Activated CD4-positive, alpha-beta T cell treated with anti-CD3 and anti-CD28 coated beads, Interleukin-2, amount 50 U/mL, for 48 hours (primary cell): Measurements from ENCODE around the gene LPCAT4.
"Not testable (repeated sequence)": the region's sequence is repeated elsewhere in the genome, so short reads cannot be mapped to it uniquely, and the experiment has no call there.

Experiments
- DNase-seq, 2 experiments: peaks; one replicate each; pipeline ENCODE4 v3.0.0-alpha.2; 2020

LPCAT4 gene

GRCh38 chr15:34367101-34368081 lies at the start of gene LPCAT4:
Gene LPCAT4, minus strand, starts transcription at chr15:34367196. Its CDS starts 96 bp downstream, at chr15:34367100.
- DNase-seq, result peak; percentile 85 to 89

- not testable (repeated sequence) for DNase-seq
These were observed 42.5 kb upstream of the LPCAT4 start for GRCh38 chr15:34409511-34409910.

- not testable (repeated sequence) for DNase-seq
These were observed 42.0 kb upstream of the LPCAT4 start for GRCh38 chr15:34408973-34409372.

GRCh38 chr15:34403899-34404298 lies 36.9 kb upstream of the LPCAT4 start:
- not testable (repeated sequence) for DNase-seq

GRCh38 chr15:34403160-34403598 lies 36.2 kb upstream of the LPCAT4 start:
- not testable (repeated sequence) for DNase-seq

- DNase-seq, result peak in 1 of 2 experiments; percentile 13
These were observed 30.8 kb upstream of the LPCAT4 start for GRCh38 chr15:34397637-34398259.

- not testable (repeated sequence) for DNase-seq
These were observed 26.0 kb upstream of the LPCAT4 start for GRCh38 chr15:34392981-34393380.

GRCh38 chr15:34389594-34390086 lies 22.6 kb upstream of the LPCAT4 start:
- not testable (repeated sequence) for DNase-seq

- DNase-seq, result not testable (repeated sequence)
These were observed 15.0 kb upstream of the LPCAT4 start for GRCh38 chr15:34381829-34382521.

- not testable (repeated sequence) for DNase-seq
These were observed 13.5 kb upstream of the LPCAT4 start for GRCh38 chr15:34380491-34380890.

- DNase-seq, result no peak
These were observed 9.9 kb upstream of the LPCAT4 start for GRCh38 chr15:34376856-34377255.

GRCh38 chr15:34375541-34375940 lies 8.5 kb upstream of the LPCAT4 start:
- DNase-seq, result not testable (repeated sequence)

- DNase-seq, result no peak
These were observed 7.8 kb upstream of the LPCAT4 start for GRCh38 chr15:34374816-34375215.

- no peak for DNase-seq
These were observed 7.0 kb upstream of the LPCAT4 start for GRCh38 chr15:34373951-34374350.

- DNase-seq, result no peak
These were observed 3.6 kb upstream of the LPCAT4 start for GRCh38 chr15:34370643-34371042.

GRCh38 chr15:34370129-34370528 lies 3.1 kb upstream of the LPCAT4 start:
- DNase-seq, result no peak

- DNase-seq, result peak; percentile 66 to 69
These were observed 528 bp downstream of the LPCAT4 start for GRCh38 chr15:34366271-34367065.

GRCh38 chr15:34365836-34366235 lies 1.2 kb downstream of the LPCAT4 start:
- DNase-seq, result no peak

GRCh38 chr15:34365091-34365825 lies 1.7 kb downstream of the LPCAT4 start:
- peak in 1 of 2 experiments; percentile 20 for DNase-seq

- no peak for DNase-seq
These were observed 3.0 kb downstream of the LPCAT4 start for GRCh38 chr15:34364041-34364440.
